ENCODE data around the gene PASK.

Gene PASK

GRCh38 chr2:241180495-241180894, 31.2 kb upstream of the PASK start:
- DNase-seq (ENCODE audit: low read depth), result no peak

GRCh38 chr2:241179899-241180298, 30.6 kb upstream of the PASK start:
- no peak for DNase-seq (ENCODE audit: low read depth)

GRCh38 chr2:241178961-241179360, 29.7 kb upstream of the PASK start:
- DNase-seq (ENCODE audit: low read depth), result no peak

GRCh38 chr2:241177526-241178334, 28.5 kb upstream of the PASK start:
- DNase-seq (ENCODE audit: low read depth), result no peak

- no peak for DNase-seq (ENCODE audit: low read depth)
These were observed 24.3 kb upstream of the PASK start for GRCh38 chr2:241173557-241173956.

- no peak for DNase-seq (ENCODE audit: low read depth)
These were observed 19.1 kb upstream of the PASK start for GRCh38 chr2:241168366-241168765.

GRCh38 chr2:241163601-241164118, 14.4 kb upstream of the PASK start:
- DNase-seq (ENCODE audit: low read depth), result no peak

GRCh38 chr2:241161646-241162281, 12.5 kb upstream of the PASK start:
- peak; percentile 95 for DNase-seq (ENCODE audit: low read depth)

GRCh38 chr2:241160318-241160717, 11.0 kb upstream of the PASK start:
- no peak for DNase-seq (ENCODE audit: low read depth)

GRCh38 chr2:241159116-241159515, 9.8 kb upstream of the PASK start:
- no peak for DNase-seq (ENCODE audit: low read depth)

- DNase-seq (ENCODE audit: low read depth), result no peak
These were observed 9.3 kb upstream of the PASK start for GRCh38 chr2:241158546-241158900.

GRCh38 chr2:241157841-241158545, 8.7 kb upstream of the PASK start:
- peak; percentile 44 for DNase-seq (ENCODE audit: low read depth)

- no peak for DNase-seq (ENCODE audit: low read depth)
These were observed 7.7 kb upstream of the PASK start for GRCh38 chr2:241156971-241157441.

GRCh38 chr2:241155936-241156335, 6.7 kb upstream of the PASK start:
- DNase-seq (ENCODE audit: low read depth), result no peak

GRCh38 chr2:241154915-241155314, 5.6 kb upstream of the PASK start:
- peak; percentile 67 for DNase-seq (ENCODE audit: low read depth)

- no peak for DNase-seq (ENCODE audit: low read depth)
These were observed 4.3 kb upstream of the PASK start for GRCh38 chr2:241153616-241154015.

GRCh38 chr2:241151934-241152660, 2.8 kb upstream of the PASK start:
- no peak for DNase-seq (ENCODE audit: low read depth)

- DNase-seq (ENCODE audit: low read depth), result no peak
These were observed 1.6 kb upstream of the PASK start for GRCh38 chr2:241150660-241151530.

- peak; percentile 88 for DNase-seq (ENCODE audit: low read depth)
These were observed 820 bp upstream of the PASK start, which contains the start of gene PPP1R7 for GRCh38 chr2:241149925-241150659. TSS of gene PPP1R7 (plus strand) at chr2:241150467. CDS start at chr2:241150496, 29 bp downstream.

GRCh38 chr2:241149675-241149924, 328 bp upstream of the PASK start:
- DNase-seq (ENCODE audit: low read depth), result no peak

GRCh38 chr2:241148239-241148638, 1.0 kb downstream of the PASK start:
- DNase-seq (ENCODE audit: low read depth), result no peak
